Measurements from ENCODE around the gene AFF3. TPM values are rescaled to one million over a fixed set of nuclear protein-coding genes. Genes with fewer than 3 reads are reported as not detected.

Gene AFF3
- total and polyA plus RNA-seq, 4 donors: 0.48 to 5.3 (median 2.3) TPM

DNA sequence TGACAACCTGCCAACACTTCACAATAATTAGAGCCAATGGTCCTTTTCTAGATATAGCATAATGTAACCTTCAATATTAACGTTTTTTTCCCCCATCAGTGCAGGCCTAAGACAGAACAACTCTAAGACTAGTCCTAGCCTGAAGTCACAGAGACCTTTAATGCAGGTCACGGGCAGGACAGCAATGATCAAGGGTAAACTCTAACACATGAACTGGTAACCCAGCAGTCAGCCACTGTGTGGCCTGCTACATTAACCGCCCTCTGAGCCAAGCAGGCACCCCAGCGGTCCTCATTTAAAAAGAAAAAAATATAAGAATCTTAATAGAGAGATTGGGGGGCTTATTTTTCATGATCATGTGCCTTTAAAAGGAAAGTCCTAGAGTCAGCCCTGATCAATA is 290.6 kb downstream of the AFF3 start:
- Histone ChIP-seq H3K9ac (ENCODE audit: low read depth in 1 of 2, low read length in 2 of 2) (peak overlapping the region in 1 of 2 donors; percentile 66), H3K9me3 (ENCODE audit: control insufficient read depth in 4 of 4, low read length in 3 of 4) (no peaks in the 10 kb centered on the region), H3K27ac (ENCODE audit: low read depth in 1 of 2, low read length in 2 of 2) (peak overlapping the region; percentile 74 to 82), H3K4me1 (ENCODE audit: control insufficient read depth in 4 of 4, insufficient read depth in 4 of 4, low read length in 3 of 4) (peaks cover 3 to 46% (median 39%) of the 10 kb centered on the region in 4 donors), H3K36me3 (ENCODE audit: control insufficient read depth in 4 of 4, insufficient read depth in 3 of 4, low read depth in 1 of 4, low read length in 3 of 4) (no peaks in the 10 kb centered on the region), H3K4me3 (ENCODE audit: low read depth in 1 of 3, low read length in 3 of 3) (no peak overlapping the region), H3K27me3 (ENCODE audit: control insufficient read depth in 4 of 4, insufficient read depth in 4 of 4, low read length in 3 of 4) (no peaks in the 10 kb centered on the region)
- 37% methylated on average over 4 of the region's 4 CpGs for WGBS
- TF ChIP-seq FOXA2 (IDR thresholded peaks at IDR 0.05) (no peak), GABPA (IDR thresholded peaks at IDR 0.05 in 1 of 2, conservative IDR thresholded peaks at IDR 0.05 in 1 of 2) (no peak), MAX (IDR thresholded peaks at IDR 0.05) (peak; percentile 24), TAF1 (conservative IDR thresholded peaks at IDR 0.05) (no peak), RXRA (IDR thresholded peaks at IDR 0.05) (peak; percentile 64 to 66), NR2F2 (IDR thresholded peaks at IDR 0.05) (no peak), YY1 (IDR thresholded peaks at IDR 0.05) (peak; percentile 9)
- TF ChIP-seq, protein P1, sequence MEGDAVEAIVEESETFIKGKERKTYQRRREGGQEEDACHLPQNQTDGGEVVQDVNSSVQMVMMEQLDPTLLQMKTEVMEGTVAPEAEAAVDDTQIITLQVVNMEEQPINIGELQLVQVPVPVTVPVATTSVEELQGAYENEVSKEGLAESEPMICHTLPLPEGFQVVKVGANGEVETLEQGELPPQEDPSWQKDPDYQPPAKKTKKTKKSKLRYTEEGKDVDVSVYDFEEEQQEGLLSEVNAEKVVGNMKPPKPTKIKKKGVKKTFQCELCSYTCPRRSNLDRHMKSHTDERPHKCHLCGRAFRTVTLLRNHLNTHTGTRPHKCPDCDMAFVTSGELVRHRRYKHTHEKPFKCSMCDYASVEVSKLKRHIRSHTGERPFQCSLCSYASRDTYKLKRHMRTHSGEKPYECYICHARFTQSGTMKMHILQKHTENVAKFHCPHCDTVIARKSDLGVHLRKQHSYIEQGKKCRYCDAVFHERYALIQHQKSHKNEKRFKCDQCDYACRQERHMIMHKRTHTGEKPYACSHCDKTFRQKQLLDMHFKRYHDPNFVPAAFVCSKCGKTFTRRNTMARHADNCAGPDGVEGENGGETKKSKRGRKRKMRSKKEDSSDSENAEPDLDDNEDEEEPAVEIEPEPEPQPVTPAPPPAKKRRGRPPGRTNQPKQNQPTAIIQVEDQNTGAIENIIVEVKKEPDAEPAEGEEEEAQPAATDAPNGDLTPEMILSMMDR (IDR thresholded peaks at IDR 0.05; ENCODE audit: low read depth, low read length, missing input control): peak; percentile 0
- no peak for DNase-seq (ENCODE audit: low spot score)

DNA sequence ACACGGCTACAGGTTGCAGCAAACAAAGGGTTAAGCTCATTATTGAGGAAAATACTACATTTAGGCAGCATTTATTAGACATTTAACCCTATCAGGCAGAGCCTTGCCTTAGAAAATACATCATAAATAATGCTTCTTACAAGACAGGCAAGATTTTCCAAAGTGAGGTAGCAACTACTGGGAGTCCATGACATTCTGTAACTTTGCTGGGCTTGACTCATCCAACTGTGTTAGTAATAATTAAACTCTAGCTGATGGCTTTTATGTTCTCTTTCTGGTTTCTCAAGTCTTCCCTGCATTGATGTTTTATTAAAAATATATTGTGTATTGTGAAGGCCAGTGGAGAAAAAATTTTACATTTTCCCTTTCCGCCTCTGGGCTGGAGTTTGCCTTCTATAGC is 291.3 kb downstream of the AFF3 start:
- WGBS: 70% methylated on average over 2 of the region's 2 CpGs
- Histone ChIP-seq H3K4me1 (ENCODE audit: control insufficient read depth in 4 of 4, insufficient read depth in 4 of 4, low read length in 3 of 4) (peaks cover 3 to 46% (median 39%) of the 10 kb centered on the region in 4 donors), H3K36me3 (ENCODE audit: control insufficient read depth in 4 of 4, insufficient read depth in 3 of 4, low read depth in 1 of 4, low read length in 3 of 4) (no peaks in the 10 kb centered on the region), H3K4me3 (ENCODE audit: low read depth in 1 of 3, low read length in 3 of 3) (no peak overlapping the region), H3K9ac (ENCODE audit: low read depth in 1 of 2, low read length in 2 of 2) (no peak overlapping the region), H3K9me3 (ENCODE audit: control insufficient read depth in 4 of 4, low read length in 3 of 4) (no peaks in the 10 kb centered on the region), H3K27me3 (ENCODE audit: control insufficient read depth in 4 of 4, insufficient read depth in 4 of 4, low read length in 3 of 4) (no peaks in the 10 kb centered on the region), H3K27ac (ENCODE audit: low read depth in 1 of 2, low read length in 2 of 2) (peak overlapping the region; percentile 74 to 82)
- TF ChIP-seq ATF3 (IDR thresholded peaks at IDR 0.05) (no peak), YY1 (IDR thresholded peaks at IDR 0.05) (no peak), SP1 (IDR thresholded peaks at IDR 0.05) (no peak), FOXA1 (IDR thresholded peaks at IDR 0.05) (no peak), GABPA (IDR thresholded peaks at IDR 0.05 in 1 of 2, conservative IDR thresholded peaks at IDR 0.05 in 1 of 2) (no peak), TAF1 (conservative IDR thresholded peaks at IDR 0.05) (no peak), HNF4A (conservative IDR thresholded peaks at IDR 0.05) (no peak), JUND (IDR thresholded peaks at IDR 0.05) (no peak), RAD21 (IDR thresholded peaks at IDR 0.05) (no peak), RXRA (IDR thresholded peaks at IDR 0.05) (no peak), HNF4G (IDR thresholded peaks at IDR 0.05) (no peak)
- TF ChIP-seq, protein P2, sequence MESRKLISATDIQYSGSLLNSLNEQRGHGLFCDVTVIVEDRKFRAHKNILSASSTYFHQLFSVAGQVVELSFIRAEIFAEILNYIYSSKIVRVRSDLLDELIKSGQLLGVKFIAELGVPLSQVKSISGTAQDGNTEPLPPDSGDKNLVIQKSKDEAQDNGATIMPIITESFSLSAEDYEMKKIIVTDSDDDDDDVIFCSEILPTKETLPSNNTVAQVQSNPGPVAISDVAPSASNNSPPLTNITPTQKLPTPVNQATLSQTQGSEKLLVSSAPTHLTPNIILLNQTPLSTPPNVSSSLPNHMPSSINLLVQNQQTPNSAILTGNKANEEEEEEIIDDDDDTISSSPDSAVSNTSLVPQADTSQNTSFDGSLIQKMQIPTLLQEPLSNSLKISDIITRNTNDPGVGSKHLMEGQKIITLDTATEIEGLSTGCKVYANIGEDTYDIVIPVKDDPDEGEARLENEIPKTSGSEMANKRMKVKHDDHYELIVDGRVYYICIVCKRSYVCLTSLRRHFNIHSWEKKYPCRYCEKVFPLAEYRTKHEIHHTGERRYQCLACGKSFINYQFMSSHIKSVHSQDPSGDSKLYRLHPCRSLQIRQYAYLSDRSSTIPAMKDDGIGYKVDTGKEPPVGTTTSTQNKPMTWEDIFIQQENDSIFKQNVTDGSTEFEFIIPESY (IDR thresholded peaks at IDR 0.05): no peak
- no peak for DNase-seq (ENCODE audit: low spot score)

All from liver (tissue), 9 donors.